Measurements from ENCODE around the gene CAMK1D.
A peak's percentile ranks its signal among the peaks of the same experiment; 100 is the strongest.

Gene CAMK1D

DNA sequence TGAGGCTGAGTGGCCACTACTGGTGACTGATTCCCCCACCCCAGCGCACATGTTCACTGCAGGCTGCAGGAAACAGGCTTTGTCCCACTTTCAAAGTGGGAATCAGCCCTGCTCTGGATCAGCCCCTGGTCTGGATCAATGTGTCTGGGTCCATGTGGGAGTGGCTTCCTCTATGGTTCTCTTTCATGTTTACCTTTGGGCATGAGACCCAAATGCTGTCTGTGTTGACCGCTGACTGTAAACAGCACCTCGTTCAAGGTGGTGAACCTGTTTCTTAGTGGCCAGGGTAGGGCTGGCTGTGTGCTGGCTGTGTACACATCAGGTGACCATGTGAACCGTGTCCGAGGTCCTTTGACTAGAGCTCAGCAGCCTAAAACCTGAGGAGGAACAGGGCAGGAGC lies 121.8 kb downstream of the CAMK1D start:
- Histone ChIP-seq H3K4me3 (ENCODE audit: low read depth in 1 of 5, low read length in 5 of 5) (no peak overlapping the region), H3K9me3 (ENCODE audit: control insufficient read depth in 5 of 5, low read length in 5 of 5) (no peaks in the 10 kb centered on the region), H3K9ac (ENCODE audit: low read length in 5 of 5) (no peak overlapping the region), H3K4me1 (ENCODE audit: control insufficient read depth in 5 of 5, insufficient read depth in 5 of 5, low read length in 5 of 5) (peaks cover 0 to 9% (median 3%) of the 10 kb centered on the region in 5 donors), H3K27ac (ENCODE audit: low read depth, low read length) (no peak overlapping the region), H3K27me3 (ENCODE audit: control insufficient read depth in 5 of 5, insufficient read depth in 4 of 5, low read length in 5 of 5) (no peaks in the 10 kb centered on the region), H3K36me3 (ENCODE audit: control insufficient read depth in 5 of 5, insufficient read depth in 5 of 5, low read length in 5 of 5) (no peaks in the 10 kb centered on the region)

- no peaks in the 10 kb centered on the region for H3K36me3 ChIP-seq (ENCODE audit: control insufficient read depth in 5 of 5, insufficient read depth in 5 of 5, low read length in 5 of 5)
- H3K4me3 ChIP-seq (ENCODE audit: low read depth in 1 of 5, low read length in 5 of 5) = no peak overlapping the region
- H3K9ac ChIP-seq (ENCODE audit: low read length in 5 of 5) = no peak overlapping the region
- H3K27me3 ChIP-seq (ENCODE audit: control insufficient read depth in 5 of 5, insufficient read depth in 4 of 5, low read length in 5 of 5) = no peaks in the 10 kb centered on the region
- peaks cover 0 to 9% (median 3%) of the 10 kb centered on the region in 5 donors for H3K4me1 ChIP-seq (ENCODE audit: control insufficient read depth in 5 of 5, insufficient read depth in 5 of 5, low read length in 5 of 5)
- H3K9me3 ChIP-seq (ENCODE audit: control insufficient read depth in 5 of 5, low read length in 5 of 5) = no peaks in the 10 kb centered on the region
- H3K27ac ChIP-seq (ENCODE audit: low read depth, low read length) = no peak overlapping the region
Measured at GRCh38 chr10:12473491-12473890, 124.1 kb downstream of the CAMK1D start.

DNA sequence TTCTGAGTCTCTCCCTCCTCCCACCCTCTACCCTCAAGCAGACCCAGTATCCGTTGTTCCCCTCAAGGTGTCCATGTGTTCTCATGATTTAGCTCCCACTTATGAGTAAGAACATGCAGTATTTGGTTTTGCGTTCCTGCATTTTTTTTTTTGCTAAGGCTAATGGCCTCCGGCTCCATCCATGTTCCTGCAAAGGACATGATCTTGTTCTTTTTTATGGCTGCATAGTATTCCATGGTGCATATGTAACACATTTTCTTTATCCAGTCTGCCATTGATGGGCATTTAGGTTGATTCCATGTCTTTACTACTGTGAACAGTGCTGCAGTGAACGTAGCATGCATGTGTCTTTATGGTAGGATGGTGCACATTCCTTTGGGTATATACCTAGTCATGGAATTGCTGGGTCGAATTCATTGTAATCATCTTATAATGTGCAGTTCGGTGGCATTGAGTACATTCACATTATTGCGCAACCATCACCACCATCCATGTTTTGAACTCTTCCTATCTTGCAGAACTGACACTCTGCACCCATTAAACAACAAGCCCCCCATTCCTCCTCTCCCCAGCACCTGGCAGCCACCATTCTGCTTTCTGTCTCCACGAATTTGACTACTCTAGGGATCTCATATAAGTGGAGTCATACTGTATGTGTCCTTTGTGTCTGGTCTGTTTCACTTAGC lies 125.5 kb downstream of the CAMK1D start:
- H3K9ac ChIP-seq (ENCODE audit: low read length in 5 of 5) = no peak overlapping the region
- no peak overlapping the region for H3K4me3 ChIP-seq (ENCODE audit: low read depth in 1 of 5, low read length in 5 of 5)
- no peaks in the 10 kb centered on the region for H3K9me3 ChIP-seq (ENCODE audit: control insufficient read depth in 5 of 5, low read length in 5 of 5)

DNA sequence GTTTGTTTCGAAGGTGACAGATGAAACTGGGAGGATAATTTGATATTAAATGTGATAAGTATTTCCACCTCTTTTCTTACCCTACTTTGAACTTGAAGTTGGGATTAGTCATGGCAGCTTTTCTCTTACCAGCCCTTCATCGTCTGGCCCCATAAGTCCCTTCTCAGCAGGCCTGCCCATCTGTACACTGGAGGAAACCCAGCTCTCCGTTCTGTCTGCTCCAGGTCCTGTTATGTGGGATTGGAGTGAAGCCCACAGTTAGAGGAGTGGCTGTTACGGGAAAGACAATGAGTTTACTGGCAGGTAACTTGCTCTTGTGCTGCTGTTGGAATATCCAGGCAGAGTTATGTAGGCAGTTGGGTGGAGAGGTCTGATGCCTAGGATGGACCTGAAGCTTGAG lies 127.3 kb downstream of the CAMK1D start:
- Histone ChIP-seq H3K9ac (ENCODE audit: low read length in 5 of 5) (no peak overlapping the region), H3K4me3 (ENCODE audit: low read depth in 1 of 5, low read length in 5 of 5) (no peak overlapping the region), H3K27ac (ENCODE audit: low read depth, low read length) (no peak overlapping the region), H3K27me3 (ENCODE audit: control insufficient read depth in 5 of 5, insufficient read depth in 4 of 5, low read length in 5 of 5) (no peaks in the 10 kb centered on the region), H3K9me3 (ENCODE audit: control insufficient read depth in 5 of 5, low read length in 5 of 5) (no peaks in the 10 kb centered on the region), H3K36me3 (ENCODE audit: control insufficient read depth in 5 of 5, insufficient read depth in 5 of 5, low read length in 5 of 5) (no peaks in the 10 kb centered on the region), H3K4me1 (ENCODE audit: control insufficient read depth in 5 of 5, insufficient read depth in 5 of 5, low read length in 5 of 5) (peaks cover 0 to 9% (median 3%) of the 10 kb centered on the region in 5 donors)

More for the DNA sequence above, 125.5 kb downstream of the CAMK1D start:
- Histone ChIP-seq H3K36me3 (ENCODE audit: control insufficient read depth in 5 of 5, insufficient read depth in 5 of 5, low read length in 5 of 5) (no peaks in the 10 kb centered on the region), H3K27me3 (ENCODE audit: control insufficient read depth in 5 of 5, insufficient read depth in 4 of 5, low read length in 5 of 5) (no peaks in the 10 kb centered on the region), H3K4me1 (ENCODE audit: control insufficient read depth in 5 of 5, insufficient read depth in 5 of 5, low read length in 5 of 5) (peaks cover 0 to 9% (median 3%) of the 10 kb centered on the region in 5 donors), H3K27ac (ENCODE audit: low read depth, low read length) (no peak overlapping the region)

- no peak overlapping the region for H3K27ac ChIP-seq (ENCODE audit: low read depth, low read length)
- H3K4me3 ChIP-seq (ENCODE audit: low read depth in 1 of 5, low read length in 5 of 5) = no peak overlapping the region
- no peaks in the 10 kb centered on the region for H3K9me3 ChIP-seq (ENCODE audit: control insufficient read depth in 5 of 5, low read length in 5 of 5)
- H3K9ac ChIP-seq (ENCODE audit: low read length in 5 of 5) = no peak overlapping the region
- no peaks in the 10 kb centered on the region for H3K36me3 ChIP-seq (ENCODE audit: control insufficient read depth in 5 of 5, insufficient read depth in 5 of 5, low read length in 5 of 5)
- H3K4me1 ChIP-seq (ENCODE audit: control insufficient read depth in 5 of 5, insufficient read depth in 5 of 5, low read length in 5 of 5) = peaks cover 0 to 8% (median 6%) of the 10 kb centered on the region in 5 donors
- no peaks in the 10 kb centered on the region for H3K27me3 ChIP-seq (ENCODE audit: control insufficient read depth in 5 of 5, insufficient read depth in 4 of 5, low read length in 5 of 5)
Measured at GRCh38 chr10:12479437-12479844, 130.1 kb downstream of the CAMK1D start.

DNA sequence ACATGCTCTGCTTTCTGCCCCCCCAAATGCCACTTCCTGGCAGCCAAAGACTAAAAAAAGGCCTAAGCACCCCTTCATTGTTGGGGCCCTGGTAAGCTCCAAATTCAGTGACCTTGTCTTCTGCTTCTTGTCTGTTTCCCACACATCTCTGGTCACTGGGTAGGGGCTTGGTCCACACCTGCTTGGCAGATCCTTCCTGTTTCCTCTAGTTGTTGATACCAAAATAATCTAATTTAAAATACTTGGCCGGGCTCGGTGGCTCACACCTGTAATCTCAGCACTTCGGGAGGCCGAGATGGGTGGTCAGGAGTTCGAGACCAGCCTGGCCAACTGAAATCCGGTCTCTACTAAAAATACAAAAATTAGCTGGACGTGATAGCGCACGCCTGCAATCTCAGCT lies 130.6 kb downstream of the CAMK1D start:
- Histone ChIP-seq H3K9me3 (ENCODE audit: control insufficient read depth in 5 of 5, low read length in 5 of 5) (no peaks in the 10 kb centered on the region), H3K27me3 (ENCODE audit: control insufficient read depth in 5 of 5, insufficient read depth in 4 of 5, low read length in 5 of 5) (no peaks in the 10 kb centered on the region), H3K9ac (ENCODE audit: low read length in 5 of 5) (no peak overlapping the region), H3K4me3 (ENCODE audit: low read depth in 1 of 5, low read length in 5 of 5) (no peak overlapping the region), H3K27ac (ENCODE audit: low read depth, low read length) (no peak overlapping the region), H3K4me1 (ENCODE audit: control insufficient read depth in 5 of 5, insufficient read depth in 5 of 5, low read length in 5 of 5) (peaks cover 0 to 8% (median 7%) of the 10 kb centered on the region in 5 donors), H3K36me3 (ENCODE audit: control insufficient read depth in 5 of 5, insufficient read depth in 5 of 5, low read length in 5 of 5) (no peaks in the 10 kb centered on the region)

DNA sequence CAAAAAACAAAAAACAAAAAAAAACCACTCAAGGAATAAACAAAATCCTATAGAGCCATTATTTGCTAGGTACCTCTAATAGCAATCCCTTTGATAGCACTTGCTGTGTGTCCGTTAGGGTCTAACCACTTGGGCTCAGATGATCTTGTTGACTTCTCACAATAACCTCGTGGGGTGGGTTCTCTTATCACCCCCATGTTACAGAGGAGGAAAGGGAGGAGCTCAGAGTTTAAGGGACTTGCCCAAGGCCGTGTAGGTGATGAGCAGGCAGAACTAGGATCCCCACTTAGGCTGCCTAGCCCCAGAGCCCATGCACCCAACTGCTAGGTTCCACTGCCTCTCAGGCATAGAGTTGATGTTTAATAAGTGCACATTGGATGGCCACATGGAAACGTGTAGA lies 131.1 kb downstream of the CAMK1D start:
- no peaks in the 10 kb centered on the region for H3K9me3 ChIP-seq (ENCODE audit: control insufficient read depth in 5 of 5, low read length in 5 of 5)
- H3K27me3 ChIP-seq (ENCODE audit: control insufficient read depth in 5 of 5, insufficient read depth in 4 of 5, low read length in 5 of 5) = no peaks in the 10 kb centered on the region
- no peak overlapping the region for H3K9ac ChIP-seq (ENCODE audit: low read length in 5 of 5)
- H3K27ac ChIP-seq (ENCODE audit: low read depth, low read length) = no peak overlapping the region
- H3K36me3 ChIP-seq (ENCODE audit: control insufficient read depth in 5 of 5, insufficient read depth in 5 of 5, low read length in 5 of 5) = no peaks in the 10 kb centered on the region
- no peak overlapping the region for H3K4me3 ChIP-seq (ENCODE audit: low read depth in 1 of 5, low read length in 5 of 5)
- H3K4me1 ChIP-seq (ENCODE audit: control insufficient read depth in 5 of 5, insufficient read depth in 5 of 5, low read length in 5 of 5) = peaks cover under 1 to 13% (median 12%) of the 10 kb centered on the region in 5 donors

GRCh38 chr10:12481924-12482323 lies 132.6 kb downstream of the CAMK1D start:
- H3K4me1 ChIP-seq (ENCODE audit: control insufficient read depth in 5 of 5, insufficient read depth in 5 of 5, low read length in 5 of 5) = peaks cover 4 to 18% (median 18%) of the 10 kb centered on the region in 5 donors

DNA sequence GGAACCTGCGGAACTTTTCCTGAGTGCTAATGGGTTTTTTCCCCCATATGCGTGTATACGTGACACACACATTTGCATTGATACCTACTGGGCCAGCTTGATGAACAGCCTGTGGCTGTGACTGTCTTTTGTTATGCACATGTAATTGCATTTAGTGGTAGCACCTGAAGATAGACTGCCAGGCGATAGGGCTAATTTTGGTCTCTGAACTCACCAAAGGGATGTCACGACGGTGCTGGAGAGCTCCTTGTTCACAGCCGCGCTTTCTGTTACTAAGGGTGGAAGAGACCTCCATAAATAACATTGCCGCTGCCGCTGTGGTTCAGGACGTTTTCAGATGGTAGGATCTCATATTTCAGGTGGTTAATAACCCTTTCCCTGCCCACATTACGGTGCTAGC lies 133.2 kb downstream of the CAMK1D start:
- Histone ChIP-seq H3K4me3 (ENCODE audit: low read depth in 1 of 5, low read length in 5 of 5) (no peak overlapping the region), H3K36me3 (ENCODE audit: control insufficient read depth in 5 of 5, insufficient read depth in 5 of 5, low read length in 5 of 5) (no peaks in the 10 kb centered on the region), H3K9ac (ENCODE audit: low read length in 5 of 5) (no peak overlapping the region), H3K27ac (ENCODE audit: low read depth, low read length) (no peak overlapping the region), H3K4me1 (ENCODE audit: control insufficient read depth in 5 of 5, insufficient read depth in 5 of 5, low read length in 5 of 5) (peaks cover 4 to 18% (median 18%) of the 10 kb centered on the region in 5 donors), H3K27me3 (ENCODE audit: control insufficient read depth in 5 of 5, insufficient read depth in 4 of 5, low read length in 5 of 5) (no peaks in the 10 kb centered on the region), H3K9me3 (ENCODE audit: control insufficient read depth in 5 of 5, low read length in 5 of 5) (no peaks in the 10 kb centered on the region)

More at GRCh38 chr10:12481924-12482323, 132.6 kb downstream of the CAMK1D start:
- Histone ChIP-seq H3K4me3 (ENCODE audit: low read depth in 1 of 5, low read length in 5 of 5) (no peak overlapping the region), H3K27me3 (ENCODE audit: control insufficient read depth in 5 of 5, insufficient read depth in 4 of 5, low read length in 5 of 5) (no peaks in the 10 kb centered on the region), H3K9ac (ENCODE audit: low read length in 5 of 5) (no peak overlapping the region), H3K36me3 (ENCODE audit: control insufficient read depth in 5 of 5, insufficient read depth in 5 of 5, low read length in 5 of 5) (no peaks in the 10 kb centered on the region), H3K9me3 (ENCODE audit: control insufficient read depth in 5 of 5, low read length in 5 of 5) (no peaks in the 10 kb centered on the region), H3K27ac (ENCODE audit: low read depth, low read length) (no peak overlapping the region)

DNA sequence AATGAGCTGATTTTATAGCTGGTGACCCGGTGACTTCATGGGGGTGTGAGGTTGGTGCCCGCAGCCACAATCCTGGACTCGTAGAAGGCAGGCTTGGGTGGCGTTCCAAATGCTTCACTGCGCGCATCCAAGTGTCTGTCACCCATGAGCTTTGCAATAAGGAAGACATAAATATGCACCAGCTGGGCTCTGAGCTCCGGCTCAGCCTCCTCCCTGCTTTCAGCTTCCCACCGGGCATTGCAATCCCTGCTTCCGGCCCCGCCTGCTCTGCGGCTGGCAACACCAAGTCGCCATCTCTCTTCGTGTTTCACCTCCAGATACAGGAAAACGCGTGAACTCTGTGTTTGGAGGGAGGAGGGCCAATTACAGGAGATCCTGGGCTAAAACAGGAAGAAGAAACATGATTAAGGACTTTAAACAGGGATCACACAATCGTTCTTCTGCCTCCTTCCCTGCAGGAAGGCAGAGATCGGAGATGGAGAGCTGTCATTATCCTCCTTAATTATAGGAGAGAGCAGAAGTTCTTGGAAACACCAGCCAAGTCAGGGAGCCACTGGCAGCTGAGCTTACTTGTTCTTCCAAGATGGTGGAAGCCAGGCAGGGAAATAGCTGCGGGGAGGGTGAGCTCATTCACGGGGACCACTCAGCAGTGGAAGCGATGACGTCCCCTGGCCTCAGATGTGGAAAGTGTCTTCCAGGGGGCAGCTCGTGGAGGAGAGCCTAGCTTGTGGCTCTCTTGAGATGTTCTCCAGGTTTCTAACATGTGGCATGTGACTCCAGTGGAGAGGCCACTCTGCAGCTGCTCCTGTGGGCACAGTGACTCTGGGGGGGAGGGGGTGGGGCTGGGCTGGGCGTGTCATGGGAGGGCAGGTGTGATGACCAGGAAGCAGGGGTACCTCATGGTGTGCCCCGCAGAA lies 134.9 kb downstream of the CAMK1D start:
- no peak overlapping the region for H3K9ac ChIP-seq (ENCODE audit: low read length in 5 of 5)

More for the DNA sequence above, 134.9 kb downstream of the CAMK1D start:
- no peaks in the 10 kb centered on the region for H3K36me3 ChIP-seq (ENCODE audit: control insufficient read depth in 5 of 5, insufficient read depth in 5 of 5, low read length in 5 of 5)
- H3K4me3 ChIP-seq (ENCODE audit: low read depth in 1 of 5, low read length in 5 of 5) = peak overlapping the region in 3 of 5 donors; percentile 38 to 55 (median 47)
- H3K27me3 ChIP-seq (ENCODE audit: control insufficient read depth in 5 of 5, insufficient read depth in 4 of 5, low read length in 5 of 5) = no peaks in the 10 kb centered on the region
- no peaks in the 10 kb centered on the region for H3K9me3 ChIP-seq (ENCODE audit: control insufficient read depth in 5 of 5, low read length in 5 of 5)
- no peak overlapping the region for H3K27ac ChIP-seq (ENCODE audit: low read depth, low read length)
- H3K4me1 ChIP-seq (ENCODE audit: control insufficient read depth in 5 of 5, insufficient read depth in 5 of 5, low read length in 5 of 5) = peaks cover 4 to 18% (median 18%) of the 10 kb centered on the region in 5 donors

All from subcutaneous abdominal adipose tissue (tissue), 5 donors.